GM18909 (cell line): ENCODE measurements around the gene ZNF689.
"Not testable (repeated sequence)": the region's sequence is repeated elsewhere in the genome, so short reads cannot be mapped to it uniquely, and the experiment has no call there.

Source experiments
- ATAC-seq: cut with Tn5 transposase; IDR thresholded peaks from one replicate; pipeline ENCODE4 v1.9.1; 2021; ENCODE audit warnings: mild to moderate bottlenecking; ENCODE audit not compliant: unreplicated experiment, poor library complexity

Gene ZNF689

DNA sequence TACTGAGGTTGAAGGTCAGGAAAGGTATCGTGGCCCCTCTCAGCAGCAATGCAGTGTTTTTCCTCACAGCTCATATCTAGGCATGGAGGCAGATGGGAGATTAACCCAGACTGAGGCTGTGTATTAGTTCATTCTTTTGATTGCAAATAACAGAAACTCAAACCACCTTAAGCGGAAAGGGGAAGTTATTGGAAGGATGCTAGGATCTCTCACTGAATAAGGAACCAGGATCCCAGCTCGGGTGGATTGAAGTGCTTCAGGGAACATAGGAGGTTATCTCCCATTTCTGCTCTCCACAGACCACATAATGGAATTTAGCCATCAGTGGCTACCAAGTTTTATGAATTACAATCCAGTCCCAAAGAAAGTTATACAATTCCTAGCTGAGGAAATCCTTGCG lies 8.2 kb downstream of the ZNF689 start:
- ATAC-seq: no peak

DNA sequence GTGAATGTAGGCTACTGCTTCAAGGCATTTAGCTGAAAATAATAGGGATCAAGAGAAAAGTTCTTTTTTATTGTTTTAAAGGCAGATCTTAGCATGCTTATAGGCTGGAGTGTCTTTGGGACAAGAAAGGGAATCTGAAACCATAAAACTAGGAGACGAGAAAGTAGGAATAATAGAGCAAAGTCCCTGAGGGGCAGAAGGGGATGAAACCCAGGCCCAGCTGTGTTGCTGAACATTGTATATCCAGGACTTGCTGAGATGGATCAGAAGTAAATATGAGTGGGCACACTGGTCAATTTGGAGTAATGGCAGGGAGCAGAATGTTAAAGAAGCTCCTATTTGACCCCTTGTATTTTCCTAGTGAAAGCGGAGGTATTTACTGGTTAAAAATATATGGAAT lies 9.3 kb downstream of the ZNF689 start:
- ATAC-seq: no peak

DNA sequence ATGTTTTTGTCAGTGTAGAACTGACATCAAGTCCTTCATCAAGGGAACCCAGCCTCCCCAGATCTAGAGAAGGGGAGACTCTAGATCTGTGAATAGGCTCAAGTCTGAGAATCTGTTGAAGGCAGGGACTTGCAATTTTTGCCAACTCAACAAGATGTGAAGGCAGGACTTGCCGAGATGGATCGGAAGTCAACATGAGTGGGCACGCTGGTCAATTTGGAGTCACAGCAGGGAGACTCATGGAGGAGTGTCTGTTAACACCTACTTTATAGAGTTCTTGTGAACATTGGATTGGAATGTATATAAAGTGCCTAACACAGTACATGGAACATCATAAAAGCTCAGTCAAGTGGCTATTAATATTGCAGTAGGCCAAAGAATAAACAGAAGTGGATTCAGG lies 10.0 kb downstream of the ZNF689 start:
- ATAC-seq: no peak

DNA sequence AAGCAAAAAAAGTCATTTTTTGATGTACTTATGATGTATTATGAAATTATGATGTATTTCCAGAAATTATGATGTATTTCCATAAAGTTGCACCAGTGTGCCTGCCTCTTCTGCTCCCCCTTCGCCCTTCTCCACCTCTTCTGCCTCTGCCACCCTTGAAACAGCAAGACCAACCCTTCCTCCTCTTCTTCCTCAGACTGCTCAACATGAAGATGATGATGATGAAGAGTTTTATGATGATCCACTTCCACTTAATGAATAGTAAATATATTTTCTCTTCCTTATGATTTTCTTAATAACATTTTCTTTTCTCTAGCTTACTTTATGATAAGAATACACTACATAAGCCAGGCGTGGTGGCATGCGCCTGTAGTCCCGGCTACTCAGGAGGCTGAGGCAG lies 17.3 kb downstream of the ZNF689 start:
- ATAC-seq: no peak

DNA sequence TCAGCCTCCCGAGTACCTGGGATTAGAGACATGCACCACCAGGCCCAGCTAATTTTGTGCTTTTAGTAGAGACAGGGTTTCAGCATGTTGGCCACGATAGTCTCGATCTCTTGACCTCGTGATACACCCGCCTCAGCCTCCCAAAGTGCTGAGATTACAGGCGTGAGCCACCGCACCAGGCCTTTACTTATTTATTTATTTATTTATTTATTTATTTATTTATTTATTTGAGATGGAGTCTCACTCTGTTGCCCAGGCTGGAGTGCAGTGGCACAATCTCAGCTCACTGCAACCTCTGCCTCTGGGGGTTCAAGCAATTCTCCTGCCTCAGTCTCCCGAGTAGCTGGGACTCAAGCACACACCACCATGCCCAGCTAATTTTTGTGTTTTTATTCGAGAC lies 19.3 kb downstream of the ZNF689 start:
- not testable (repeated sequence) for ATAC-seq

DNA sequence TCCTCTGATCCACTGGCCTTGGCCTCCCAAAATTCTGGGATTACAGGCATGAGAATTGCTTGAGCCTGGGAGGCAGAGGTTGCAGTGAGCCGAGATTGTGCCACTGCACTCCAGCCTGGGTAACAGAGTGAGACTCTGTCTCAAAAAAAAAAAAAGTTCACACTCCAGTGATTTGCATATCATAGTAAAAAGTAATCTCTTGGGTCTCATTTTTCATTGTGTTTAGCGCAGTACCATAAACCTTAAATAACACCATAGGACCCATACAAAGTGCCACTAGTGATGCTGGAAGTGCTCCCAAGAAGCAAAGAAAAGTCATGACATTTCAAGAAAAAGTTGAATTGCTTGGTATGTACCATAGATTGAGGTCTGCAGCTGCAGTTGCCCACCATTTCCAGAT lies 20.6 kb downstream of the ZNF689 start:
- ATAC-seq: not testable (repeated sequence)

DNA sequence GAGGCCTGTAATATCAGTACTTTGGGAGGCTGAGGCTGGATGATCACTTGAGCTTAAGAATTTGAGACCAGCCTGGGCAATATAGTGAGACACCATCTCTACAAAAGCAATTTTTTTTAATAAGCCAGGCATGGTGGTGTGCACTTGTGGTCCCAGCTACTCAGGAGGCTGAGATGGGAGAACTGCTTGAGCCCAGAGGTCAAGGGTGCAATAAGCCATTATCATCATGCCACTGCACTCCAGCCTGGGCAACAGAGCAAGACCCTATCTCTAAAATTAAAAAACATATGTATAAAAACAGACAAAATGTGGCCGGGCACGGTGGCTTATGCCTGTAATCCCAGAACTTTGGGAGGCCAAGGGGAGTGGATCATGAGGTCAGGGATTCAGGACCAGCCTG lies 21.5 kb downstream of the ZNF689 start:
- ATAC-seq: no peak

DNA sequence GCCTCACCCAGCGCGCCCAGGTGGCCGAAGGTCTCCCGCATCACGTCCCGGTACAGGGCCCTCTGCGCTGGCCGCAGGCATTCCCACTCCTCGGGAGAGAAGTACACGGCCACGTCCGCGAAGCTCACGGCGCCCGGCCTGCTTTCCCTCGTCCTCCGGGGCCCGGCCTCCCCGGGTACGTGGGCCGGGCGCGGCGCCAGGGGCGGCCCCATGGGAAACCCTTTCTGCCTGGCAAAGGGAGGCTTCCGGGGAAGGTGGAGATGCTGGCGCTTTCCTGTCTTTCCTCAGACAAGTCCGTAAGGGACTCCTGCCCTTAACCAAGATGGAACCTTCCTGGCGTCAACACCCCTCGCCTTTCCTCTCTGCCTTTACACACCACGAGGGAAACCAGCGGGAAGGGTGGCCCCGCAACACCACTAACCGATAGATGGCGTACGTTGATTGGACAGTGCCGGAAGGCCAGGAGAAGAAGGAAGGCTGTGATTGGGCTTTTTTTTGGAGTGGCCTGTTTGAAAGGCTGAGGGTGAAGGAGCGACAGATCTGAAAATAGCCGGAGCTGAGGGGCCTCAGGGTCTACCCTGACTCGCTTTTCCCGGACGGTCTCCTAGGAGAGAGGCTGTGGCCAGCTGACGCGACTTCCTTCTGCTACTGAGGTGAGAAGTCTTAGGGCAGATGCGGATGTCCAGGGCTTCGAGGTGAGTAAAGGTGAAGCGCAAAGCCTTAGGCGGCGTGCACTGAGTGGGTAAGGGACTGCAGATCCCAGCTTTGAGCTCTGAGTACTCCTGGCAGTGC lies 24.6 kb downstream of the ZNF689 start, which contains the start of gene ZNF785:
TSS of gene ZNF785 (minus strand) at position 298 of the 792 bp plus-strand sequence. CDS start at position 212, 86 bp downstream.
- peak; percentile 91 for ATAC-seq

DNA sequence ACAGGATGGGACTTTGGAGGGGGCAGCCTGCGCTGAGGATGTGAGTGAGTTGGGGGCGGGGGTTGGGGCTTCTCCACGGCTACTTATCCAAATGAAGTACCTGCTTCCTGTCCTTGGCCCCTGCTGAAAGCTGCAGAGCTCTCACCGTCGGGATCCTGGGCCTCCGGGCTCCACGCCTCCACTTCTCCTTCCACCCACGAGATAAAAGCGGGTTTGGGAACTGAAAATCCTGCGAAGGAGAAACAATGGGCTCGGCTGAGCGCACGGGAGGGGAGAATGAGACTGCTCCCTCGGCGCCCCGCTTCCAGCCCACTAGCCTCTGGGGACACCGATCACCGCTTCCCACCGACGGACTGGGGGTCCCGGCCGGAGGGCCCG lies 25.2 kb downstream of the ZNF689 start:
- ATAC-seq: peak; percentile 43

DNA sequence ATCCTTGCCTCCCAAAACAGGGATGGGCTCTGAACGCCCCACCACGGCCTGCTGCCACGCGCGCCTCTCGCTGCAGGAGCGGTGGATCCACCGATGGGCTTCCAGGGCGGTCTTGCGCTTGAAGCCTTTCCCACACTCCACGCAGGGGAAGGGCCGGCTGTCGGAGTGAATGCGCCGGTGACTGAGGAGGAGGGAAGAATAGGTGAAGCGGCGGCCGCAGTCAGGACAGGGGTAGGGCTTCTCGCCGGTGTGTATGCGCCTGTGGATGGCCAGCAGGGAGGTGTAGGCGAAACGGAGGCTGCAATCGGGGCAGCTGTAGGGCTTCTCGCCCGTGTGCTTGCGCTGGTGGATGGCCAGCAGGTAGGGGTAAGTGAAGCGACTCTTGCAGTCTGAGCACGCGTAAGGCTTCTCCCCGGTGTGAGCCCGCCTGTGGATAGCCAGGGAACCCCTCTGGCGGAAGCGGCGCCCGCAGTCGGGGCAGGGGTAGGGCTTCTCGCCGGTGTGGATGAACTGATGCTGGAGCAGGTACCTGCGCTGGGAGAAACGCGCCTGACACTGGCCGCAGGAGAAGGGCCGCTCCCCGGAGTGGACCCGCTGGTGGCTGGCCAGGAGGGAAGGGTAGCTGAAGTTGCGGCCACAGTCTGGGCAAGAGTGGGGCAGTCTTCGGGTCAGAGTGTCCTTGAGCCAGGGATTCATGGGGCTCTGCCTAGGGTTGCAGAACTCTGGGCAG lies 27.4 kb downstream of the ZNF689 start:
- ATAC-seq: no peak

DNA sequence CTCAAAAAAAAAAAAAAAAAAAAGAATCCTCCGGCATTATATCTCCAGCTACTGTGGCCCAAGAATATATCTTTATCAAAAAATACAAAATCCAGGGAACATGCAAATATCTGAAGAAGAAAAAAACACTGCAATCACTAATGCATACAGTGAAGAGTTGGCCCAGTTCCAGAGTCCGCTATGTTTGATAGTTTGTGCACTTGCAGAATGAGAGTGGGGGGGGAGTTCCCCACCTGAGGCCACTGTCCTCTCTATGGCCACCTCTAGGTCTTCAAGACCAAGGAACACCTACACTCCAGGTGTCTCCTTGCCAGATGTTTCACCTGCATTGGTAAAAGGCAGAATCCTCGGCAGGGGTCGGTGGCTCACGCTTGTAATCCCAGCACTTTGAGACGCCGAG lies 28.7 kb downstream of the ZNF689 start:
- ATAC-seq: no peak

DNA sequence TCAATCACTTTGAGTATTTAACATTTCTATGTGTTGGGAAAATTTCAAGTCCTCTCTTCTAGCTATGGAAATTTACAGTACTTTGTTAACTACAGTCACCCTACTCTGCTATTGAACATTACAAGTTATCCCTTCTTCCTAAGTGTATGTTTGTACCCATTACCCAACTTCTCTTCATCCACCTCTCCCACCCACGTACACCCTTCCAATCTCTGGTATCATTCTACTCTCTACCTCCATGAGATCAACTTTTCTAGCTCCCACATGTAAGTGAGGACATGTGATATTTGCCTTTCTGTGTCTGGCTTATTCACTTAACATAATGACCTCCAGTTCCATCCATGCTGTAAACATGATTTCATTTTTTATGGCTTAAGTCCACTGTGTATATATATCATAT lies 35.5 kb downstream of the ZNF689 start:
- ATAC-seq: no peak

DNA sequence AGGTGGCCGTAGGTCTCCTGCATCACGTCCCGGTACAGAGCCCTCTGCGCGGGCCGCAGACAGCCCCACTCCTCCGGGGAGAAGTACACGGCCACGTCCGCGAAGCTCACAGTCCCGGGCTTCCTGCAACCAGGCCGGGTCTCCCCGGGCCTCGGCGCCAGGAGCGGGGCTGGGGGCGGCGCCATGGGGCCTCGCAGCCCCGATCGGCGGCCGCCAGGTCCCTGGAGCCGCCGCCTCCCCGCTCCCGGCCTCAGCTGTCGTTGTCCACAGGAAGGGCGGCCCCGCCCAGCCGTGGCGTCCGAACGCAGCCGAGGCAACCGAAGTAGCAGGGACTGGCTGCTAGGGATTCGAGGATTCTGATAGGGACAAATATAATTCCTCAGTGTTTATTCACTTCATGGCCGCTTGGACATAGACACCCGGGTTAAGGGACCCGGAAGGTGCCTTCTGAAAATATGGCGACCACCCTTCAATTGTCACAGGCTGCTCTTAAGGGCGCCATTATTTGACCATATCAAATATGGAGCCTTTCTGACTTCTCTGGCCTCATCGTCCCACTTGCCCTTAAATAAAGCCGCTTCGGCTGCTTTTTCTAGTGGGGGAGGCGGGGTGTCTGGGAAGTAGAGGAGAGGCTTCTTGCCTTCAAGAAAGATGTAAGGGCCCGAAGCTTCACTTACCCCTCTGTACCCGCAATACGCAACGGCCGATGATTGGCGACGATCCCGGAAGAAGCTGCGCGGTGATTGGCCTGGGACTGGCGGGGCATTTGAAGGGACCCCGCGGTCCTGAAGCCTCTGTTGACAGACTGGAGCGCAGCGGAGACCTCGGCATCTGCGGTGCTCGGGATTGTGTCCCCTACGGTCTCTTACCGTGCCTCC lies 38.5 kb downstream of the ZNF689 start, which contains the start of gene ZNF688:
TSS of gene ZNF688 (minus strand) at position 270 of the 878 bp plus-strand sequence. CDS start at position 185, 85 bp downstream.
- peak; percentile 77 for ATAC-seq

DNA sequence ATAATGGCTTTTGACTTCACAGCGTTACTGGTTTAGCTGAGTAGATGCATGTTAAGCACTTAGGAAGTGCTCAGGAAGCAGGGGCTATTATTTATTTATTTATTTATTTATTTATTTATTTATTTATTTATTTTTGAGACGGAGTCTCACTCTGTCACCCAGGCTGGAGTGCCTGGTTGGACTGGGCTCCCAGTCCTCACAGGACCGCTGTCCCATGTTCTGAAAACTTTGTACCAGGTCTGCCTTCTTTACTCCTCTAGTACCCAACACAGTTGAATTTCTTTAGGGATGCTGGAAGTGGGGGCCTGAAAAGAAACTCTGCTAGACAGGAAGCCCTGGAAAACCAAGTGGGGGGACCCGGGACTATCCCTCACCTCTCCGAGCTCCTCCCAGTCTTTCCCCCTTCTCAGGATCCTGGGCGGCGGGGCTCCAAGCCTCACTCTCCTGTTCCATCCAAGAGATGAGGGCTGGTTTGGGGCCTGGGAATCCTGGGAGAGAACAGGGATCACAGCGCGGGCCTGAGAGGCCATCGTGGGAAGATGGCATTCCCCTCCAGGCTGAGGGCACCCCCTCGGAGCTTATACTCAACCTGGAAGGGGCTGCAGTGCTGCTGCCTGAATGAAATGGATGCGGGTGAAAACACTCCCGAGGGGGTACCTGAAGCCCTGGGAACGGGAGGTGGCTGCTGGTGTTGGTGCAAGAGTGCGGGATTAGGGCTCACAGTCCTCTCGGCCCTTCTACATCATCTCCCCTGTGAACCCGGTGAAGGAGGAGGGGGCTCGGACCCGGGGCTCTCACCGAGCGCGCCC lies 39.3 kb downstream of the ZNF689 start:
- ATAC-seq: no peak

DNA sequence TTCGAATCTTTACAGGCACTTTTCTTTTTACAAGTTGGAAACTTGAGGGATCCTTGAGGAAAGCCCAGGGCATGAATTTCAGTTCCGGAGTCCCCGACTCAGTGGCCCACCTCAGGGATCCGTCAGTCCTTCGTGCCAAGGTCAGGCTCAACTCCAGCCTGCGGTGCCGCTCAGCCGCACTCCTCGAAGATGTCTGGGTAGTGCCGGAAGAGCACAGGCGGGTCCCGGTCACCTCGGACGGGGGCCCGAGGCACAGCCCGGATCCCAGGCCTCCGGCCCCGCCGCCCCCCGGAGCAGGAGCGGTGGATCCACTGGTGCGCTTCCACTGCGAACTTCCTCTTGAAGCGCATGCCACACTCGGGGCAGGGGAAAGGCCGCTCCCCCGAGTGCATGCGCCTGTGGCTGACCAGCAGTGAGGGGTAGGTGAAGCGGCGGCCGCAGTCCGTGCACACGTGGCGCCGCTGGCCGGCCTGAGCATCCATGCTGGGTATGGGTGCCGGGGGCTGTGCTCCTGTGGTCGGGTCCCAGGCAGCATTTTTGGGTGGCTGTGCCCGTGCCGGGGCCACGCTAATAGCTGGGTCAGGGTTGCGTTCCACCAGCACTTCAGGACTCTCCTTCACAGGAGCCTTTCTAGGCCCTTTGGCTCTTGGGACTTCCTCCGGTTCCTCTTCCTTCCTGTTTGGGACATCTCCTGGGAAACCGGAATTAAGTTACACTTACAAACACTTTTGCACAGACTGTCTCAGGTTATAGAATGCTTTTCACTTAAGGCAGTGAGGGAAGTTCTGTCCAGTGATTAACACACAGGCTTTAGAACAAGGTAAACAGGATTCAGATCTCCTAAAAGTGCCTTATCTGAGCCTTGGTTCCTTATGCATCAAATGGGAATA lies 40.2 kb downstream of the ZNF689 start:
- no peak for ATAC-seq

DNA sequence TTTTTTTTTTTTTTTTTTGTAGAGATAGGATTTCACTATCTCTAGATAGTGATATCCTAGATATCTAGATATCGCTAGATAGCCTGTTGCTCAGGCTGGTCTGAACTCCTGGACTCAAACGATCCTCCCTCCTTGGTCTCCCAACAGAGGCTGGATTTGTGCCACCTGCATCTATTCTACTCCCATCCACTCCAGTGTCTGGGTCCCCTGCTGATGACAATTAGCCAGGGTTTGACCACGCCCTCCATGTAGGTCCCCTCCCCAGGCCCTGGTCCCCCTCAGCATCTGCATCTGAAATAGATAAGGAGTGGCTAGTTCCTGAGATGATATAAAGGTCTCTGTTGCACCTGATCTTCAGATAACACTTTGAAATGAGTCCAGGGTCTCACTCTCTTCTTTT lies 40.9 kb downstream of the ZNF689 start:
- ATAC-seq: no peak

DNA sequence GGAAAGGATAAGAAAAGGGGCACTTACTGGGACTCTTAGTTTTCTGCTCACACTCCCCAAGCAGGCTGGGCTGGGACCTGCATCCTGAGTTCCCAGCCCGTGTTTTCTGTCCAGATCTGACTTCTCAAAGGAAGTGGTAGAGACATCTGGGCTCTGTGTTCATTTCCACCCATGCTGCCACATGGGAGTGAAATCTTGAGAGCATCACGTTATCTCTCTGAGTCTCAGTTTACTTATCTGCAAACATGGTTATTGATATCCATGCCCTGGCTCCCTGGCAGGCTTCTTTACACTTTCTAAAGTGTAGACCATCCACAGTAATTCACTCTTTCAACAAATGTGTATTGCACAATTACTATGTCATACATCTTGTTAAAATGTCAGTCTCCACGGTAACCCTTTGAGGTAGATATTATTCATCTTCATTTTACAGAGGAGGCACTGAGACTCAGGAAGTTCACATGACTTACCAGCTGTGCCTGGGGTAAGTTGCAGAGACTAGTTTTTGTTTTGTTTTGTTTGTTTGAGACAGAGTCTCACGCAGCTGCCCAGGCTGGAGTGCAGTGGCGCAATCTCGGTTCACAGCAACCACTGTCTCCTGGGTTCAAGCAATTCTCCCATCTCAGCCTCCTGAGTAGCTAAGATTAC lies 42.1 kb downstream of the ZNF689 start:
- ATAC-seq: no peak
